Kasumi-1 (cell line): ENCODE measurements around the gene TJP3.
A peak's percentile ranks its signal among the peaks of the same experiment; 100 is the strongest.
"Not testable (repeated sequence)": the region's sequence is repeated elsewhere in the genome, so short reads cannot be mapped to it uniquely, and the experiment has no call there.

Experiments
- DNase-seq, 2 experiments: peaks; one replicate each; lab custom pipeline; 2025; lab: John Stamatoyannopoulos, UW

TJP3 gene

GRCh38 chr19:3738477-3739220 lies 30.5 kb downstream of the TJP3 start:
- no peak for DNase-seq

GRCh38 chr19:3740431-3740830 lies 32.2 kb downstream of the TJP3 start:
- no peak for DNase-seq

GRCh38 chr19:3743486-3743885 lies 35.3 kb downstream of the TJP3 start:
- DNase-seq: peak; percentile 55 to 66

DNA sequence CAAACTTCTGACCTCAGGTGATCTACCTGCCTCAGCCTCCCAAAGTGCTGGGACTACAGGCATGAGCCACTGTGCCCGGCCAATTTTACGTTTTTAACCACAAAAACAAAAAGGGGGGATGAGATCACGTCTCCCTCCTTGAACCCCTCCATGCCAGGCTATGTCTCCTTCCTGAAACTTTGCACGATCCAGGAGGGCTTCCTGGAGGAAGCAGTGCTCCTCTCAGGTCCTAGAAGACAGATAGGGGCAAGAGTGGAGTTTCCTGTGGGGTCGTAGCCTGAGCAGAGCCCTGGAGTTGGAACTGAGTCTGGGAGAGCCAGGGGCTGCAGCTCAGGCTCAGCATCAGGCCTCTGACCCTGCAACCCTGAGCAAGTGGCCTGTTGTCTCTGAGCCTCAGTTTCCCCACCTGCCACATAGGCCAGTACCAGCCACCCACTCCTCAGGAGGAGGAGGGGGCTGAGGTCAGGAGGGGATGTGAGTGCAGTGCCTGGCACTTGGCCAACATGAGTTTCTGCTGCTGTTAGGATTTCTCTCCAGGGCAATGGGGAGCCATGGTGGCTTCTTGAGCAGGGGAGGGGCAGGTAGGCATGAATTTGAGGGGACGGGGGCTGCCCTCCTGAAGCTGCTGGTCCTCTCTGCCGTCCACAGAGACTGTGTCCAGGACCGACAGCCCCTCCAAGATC lies 37.3 kb downstream of the TJP3 start:
- DNase-seq: no peak

GRCh38 chr19:3746371-3747056 lies 38.3 kb downstream of the TJP3 start:
- no peak for DNase-seq

- no peak for DNase-seq
Measured at GRCh38 chr19:3748965-3749364, 40.8 kb downstream of the TJP3 start.

GRCh38 chr19:3750211-3750610 lies 42.0 kb downstream of the TJP3 start:
- no peak for DNase-seq

DNA sequence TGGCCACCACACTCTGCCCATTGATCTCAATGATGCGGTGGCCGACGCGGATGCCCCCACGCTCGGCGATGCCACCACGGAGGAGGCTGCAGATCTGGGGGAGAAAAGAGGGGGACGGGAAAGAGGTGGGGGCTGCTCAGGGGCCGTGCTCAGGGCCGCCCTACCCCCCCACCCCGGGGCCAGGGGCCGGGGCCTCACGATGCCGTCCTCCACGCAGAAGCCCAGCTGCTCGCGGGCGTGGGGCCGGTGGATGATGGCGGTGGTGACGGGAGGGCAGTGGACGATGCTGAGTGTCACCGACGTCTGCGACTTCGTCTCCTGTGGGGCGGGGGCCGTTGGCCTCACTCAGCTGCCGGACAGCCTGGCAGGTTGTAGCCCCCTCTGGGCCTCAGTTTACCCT lies 43.1 kb downstream of the TJP3 start:
- DNase-seq: no peak

GRCh38 chr19:3752492-3752891 lies 44.3 kb downstream of the TJP3 start:
- no peak for DNase-seq

- DNase-seq: no peak
Measured at GRCh38 chr19:3753631-3754410, 45.6 kb downstream of the TJP3 start.

GRCh38 chr19:3757705-3758104 lies 49.5 kb downstream of the TJP3 start:
- DNase-seq: not testable (repeated sequence)

- not testable (repeated sequence) for DNase-seq
Measured at GRCh38 chr19:3758297-3758696, 50.1 kb downstream of the TJP3 start.

GRCh38 chr19:3759482-3760254 lies 51.5 kb downstream of the TJP3 start:
- DNase-seq: no peak

GRCh38 chr19:3760871-3761361 lies 52.7 kb downstream of the TJP3 start:
- no peak for DNase-seq

DNA sequence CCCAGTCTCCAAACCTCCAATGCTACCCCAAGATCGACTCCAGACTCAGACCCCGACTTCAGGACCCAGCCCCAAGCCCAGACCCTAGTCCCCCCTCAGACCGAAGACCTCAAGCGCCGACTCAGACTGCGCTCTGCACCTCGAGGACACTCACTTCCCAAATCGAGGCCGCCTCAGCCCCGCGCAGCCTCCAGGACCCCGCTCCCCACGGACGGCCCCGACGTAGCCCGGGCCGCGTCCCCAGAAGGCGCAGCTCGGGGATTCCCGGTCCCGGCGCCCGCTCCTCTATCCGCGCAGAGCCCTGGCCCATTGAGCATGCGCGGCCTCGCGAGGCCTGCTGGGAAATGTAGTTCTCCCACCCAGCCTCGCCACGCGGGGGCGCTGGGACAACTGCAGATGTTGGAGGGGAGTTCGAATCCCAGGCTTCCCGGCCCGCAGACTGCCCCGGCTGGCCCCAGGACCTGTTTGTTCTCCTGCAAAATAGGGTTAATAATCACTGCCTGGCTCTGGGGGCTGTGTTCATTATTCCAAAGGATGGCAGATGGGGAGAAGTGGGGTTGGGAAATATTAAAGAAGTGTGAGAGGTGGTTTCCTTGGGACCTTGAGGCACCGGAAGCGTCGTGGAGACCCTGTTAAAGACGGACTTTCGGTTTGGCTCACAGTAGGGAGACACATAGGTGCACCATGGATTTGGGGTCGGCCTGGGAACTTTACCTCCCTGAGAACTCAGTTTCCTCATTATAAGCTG lies 53.4 kb downstream of the TJP3 start, which contains the start of gene APBA3:
Gene APBA3, minus strand, starts transcription at position 311 of the 748 bp plus-strand sequence. CDS start 1,428 bp downstream, outside the sequence.
- peak; percentile 83 to 84 for DNase-seq

GRCh38 chr19:3762130-3762473 lies 53.9 kb downstream of the TJP3 start:
- DNase-seq: no peak

DNA sequence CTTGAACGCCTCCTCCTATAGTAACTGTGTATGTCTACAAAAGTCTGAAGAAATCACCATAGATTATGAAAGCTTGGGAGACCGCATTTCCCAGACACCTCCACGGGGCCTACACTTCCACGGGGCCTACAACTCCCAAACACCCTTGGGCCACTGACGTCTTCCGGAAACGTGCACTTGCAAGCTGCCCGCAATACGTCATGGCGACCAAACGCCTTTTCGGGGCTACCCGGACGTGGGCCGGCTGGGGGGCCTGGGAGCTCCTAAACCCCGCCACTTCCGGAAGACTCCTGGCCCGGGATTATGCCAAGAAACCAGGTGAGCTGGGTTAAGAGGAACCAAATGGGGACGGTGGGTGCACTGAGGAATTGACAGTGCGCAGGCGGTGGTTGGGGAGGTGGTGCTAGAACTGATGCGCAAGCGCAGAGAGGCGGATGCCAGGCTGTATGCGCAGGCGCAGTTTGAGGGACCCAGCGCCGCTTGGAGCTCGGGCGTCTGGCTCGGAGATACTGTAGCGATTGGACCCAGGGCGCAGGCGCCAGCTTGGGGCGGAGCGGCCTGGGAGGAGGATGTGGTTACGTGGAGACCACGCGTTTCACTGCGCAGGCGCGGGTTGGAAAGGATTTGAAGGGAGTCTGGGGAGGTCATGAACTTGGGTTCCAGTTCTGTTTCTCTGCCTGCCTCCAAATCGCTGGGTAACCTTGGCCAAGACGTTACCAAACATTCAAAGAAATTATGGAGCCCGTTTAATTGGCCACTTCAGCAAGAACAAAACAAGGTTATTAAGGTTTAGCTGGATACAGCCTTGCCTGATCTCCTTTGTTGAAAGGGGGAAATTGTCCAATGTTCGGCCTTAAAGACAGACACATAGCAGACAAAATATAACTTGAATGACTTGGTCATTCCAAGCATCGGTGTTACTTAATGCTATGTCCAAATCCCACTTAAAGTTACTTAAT lies 54.6 kb downstream of the TJP3 start, which contains the start of gene MRPL54:
Gene MRPL54, plus strand, starts transcription at position 182 of the 959 bp plus-strand sequence. Its CDS starts 19 bp downstream, at position 201.
- peak; percentile 98 for DNase-seq

GRCh38 chr19:3765121-3765520 lies 56.9 kb downstream of the TJP3 start:
- no peak for DNase-seq

- not testable (repeated sequence) for DNase-seq
Measured at GRCh38 chr19:3765757-3766156, 57.6 kb downstream of the TJP3 start.
